ENCODE data around the gene FXYD4.
"Not testable (repeated sequence)": the region's sequence is repeated elsewhere in the genome, so short reads cannot be mapped to it uniquely, and the experiment has no call there.

The FXYD4 gene

GRCh38 chr10:43421201-43421507 is 49.7 kb downstream of the FXYD4 start:
- DNase-seq: no peak

GRCh38 chr10:43421519-43421918 is 50.1 kb downstream of the FXYD4 start:
- no peak for DNase-seq

- not testable (repeated sequence) for DNase-seq
Observed at GRCh38 chr10:43421944-43422343, 50.5 kb downstream of the FXYD4 start.

- no peak for DNase-seq
Observed at GRCh38 chr10:43424416-43424815, 53.0 kb downstream of the FXYD4 start.

All from fibroblast of upper back skin (primary cell).